Fibroblast of skin of right biceps (primary cell): Measurements from ENCODE around the gene ATN1.

Source experiments
- DNase-seq: peaks from one replicate; pipeline ENCODE4 v3.0.0-alpha.2; 2013

ATN1 gene

DNA sequence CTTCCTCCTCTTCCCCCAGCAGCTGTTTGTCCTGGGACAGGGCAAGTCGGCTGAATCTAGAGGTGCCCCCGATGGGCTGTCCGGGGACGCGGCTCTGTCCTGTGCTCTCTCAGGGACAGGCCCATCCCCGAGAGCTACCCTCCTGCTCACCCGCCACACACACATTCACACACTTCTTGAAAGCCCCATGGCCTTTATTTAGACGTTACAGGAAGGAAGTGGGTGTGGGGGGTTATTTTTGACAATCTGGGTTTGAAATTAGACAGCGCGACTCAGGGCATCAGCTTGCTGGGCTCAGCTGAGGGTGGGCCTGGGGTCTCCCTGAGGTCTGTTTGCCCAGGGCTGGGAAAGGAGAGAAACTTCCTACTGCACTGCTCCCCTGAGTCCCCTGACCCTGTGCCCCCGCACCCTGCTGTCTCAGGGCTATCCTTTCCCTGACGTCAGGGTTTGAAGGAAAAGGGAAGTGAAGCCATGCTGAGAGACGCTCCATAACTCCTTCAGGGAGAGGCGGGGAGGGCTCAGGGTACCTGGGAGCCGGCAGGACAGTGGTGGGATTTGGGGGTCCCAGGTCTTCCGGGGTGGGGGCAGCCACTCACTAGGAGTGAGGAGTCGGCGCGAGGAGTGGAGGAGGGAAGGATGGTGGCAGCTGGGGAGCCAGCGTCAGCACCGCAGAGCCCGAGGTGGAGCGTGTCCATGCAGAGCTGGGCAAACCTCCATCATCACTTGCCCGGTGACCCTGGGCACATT lies 31.5 kb downstream of the ATN1 start:
- no peak for DNase-seq

DNA sequence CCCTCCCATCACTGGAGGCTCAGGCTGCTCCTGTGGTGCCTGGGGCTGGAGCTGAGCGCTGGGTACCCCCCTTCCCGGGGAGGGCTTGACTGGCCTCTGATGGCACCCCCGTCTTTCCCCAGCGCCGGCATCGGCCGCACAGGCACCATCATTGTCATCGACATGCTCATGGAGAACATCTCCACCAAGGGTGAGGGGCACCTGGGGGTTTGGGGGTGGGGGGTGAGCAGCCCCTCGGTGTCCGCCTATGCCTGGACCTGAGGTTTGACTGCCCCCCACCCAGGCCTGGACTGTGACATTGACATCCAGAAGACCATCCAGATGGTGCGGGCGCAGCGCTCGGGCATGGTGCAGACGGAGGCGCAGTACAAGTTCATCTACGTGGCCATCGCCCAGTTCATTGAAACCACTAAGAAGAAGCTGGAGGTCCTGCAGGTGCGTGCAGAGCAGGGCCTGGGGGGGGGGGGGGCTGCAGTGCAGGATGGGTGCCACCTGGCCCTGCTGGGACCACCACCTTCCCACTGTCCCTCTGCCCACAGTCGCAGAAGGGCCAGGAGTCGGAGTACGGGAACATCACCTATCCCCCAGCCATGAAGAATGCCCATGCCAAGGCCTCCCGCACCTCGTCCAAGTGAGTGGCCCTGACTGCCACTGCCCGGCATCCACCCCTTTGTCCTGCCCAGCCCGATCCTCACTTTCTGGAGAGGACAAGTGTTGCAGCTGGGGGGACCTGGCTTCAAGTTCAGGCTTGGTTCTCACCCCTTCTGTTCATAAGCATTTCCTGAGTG lies 32.2 kb downstream of the ATN1 start:
- no peak for DNase-seq

DNA sequence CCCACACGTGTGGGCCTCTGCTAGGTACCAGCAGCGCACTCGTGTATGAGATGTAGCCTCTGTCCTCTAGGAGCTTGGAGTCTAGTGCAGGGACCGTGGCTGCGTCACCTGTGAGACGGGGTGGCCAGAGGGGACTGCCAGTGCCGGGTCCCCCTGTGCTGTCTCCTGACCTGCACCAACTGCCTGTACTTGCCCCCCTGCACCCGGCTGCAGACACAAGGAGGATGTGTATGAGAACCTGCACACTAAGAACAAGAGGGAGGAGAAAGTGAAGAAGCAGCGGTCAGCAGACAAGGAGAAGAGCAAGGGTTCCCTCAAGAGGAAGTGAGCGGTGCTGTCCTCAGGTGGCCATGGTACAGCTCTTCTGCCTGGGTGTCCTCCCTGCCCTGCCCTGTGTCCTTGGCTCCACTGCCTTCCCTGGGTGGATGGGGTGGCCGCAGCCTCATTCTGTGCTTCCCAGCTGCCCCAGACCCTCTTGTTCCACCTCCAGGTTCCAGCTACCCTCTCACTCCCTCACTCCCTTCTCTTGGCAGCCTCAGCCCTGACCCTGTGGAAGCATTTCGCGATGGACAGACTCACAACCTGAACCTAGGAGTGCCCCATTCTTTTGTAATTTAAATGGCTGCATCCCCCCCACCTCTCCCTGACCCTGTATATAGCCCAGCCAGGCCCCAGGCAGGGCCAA lies 33.0 kb downstream of the ATN1 start:
- peak; percentile 42 for DNase-seq

DNA sequence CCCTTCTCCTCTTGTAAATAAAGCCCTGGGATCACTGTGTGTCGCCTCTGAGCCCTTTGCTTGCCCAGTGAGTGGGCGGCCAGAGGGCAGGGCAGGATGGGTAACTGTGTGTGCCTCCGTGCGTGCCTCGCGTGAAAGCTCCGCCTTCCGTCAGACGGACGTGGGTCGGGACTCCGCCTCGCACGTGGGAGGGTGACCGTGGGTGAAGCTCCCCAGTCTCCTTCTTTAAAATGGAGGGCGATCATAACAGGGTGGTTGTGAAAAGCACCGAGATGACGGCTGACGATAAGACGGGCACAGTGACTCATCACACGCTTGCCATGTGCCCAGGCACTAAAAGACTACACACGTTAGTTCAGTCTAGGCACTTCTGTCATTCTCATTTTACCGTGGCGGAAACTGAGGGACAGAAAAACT lies 33.5 kb downstream of the ATN1 start:
- peak; percentile 28 for DNase-seq

DNA sequence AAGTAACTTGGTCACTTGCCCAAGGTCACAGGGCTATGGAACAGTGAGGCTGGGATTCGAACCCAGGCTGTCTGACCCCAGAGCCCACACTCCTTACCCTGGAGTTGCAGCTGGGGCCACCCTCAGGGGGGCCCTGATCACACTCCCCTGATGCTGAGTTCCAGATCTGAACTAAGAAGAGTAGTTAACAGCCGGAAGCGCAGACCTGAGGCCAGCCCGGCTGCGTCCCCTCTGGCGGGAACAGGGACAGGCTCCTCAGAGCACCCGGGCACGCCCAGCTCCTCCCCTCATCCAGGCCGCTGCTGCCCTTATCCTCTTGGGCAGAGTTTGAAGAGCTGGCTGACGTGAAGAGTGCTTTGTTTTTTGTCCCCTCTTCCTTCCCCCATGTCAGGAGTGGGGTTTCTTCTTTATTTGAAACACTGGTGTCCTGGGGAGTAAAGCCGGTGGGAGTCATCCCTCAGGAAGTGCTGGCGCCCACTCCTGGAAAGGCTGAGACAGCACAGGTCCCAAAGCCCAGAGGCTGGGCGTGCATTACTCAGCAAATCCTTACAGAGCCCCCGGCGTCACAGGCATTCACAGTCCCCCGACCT lies 34.0 kb downstream of the ATN1 start:
- peak; percentile 89 for DNase-seq

DNA sequence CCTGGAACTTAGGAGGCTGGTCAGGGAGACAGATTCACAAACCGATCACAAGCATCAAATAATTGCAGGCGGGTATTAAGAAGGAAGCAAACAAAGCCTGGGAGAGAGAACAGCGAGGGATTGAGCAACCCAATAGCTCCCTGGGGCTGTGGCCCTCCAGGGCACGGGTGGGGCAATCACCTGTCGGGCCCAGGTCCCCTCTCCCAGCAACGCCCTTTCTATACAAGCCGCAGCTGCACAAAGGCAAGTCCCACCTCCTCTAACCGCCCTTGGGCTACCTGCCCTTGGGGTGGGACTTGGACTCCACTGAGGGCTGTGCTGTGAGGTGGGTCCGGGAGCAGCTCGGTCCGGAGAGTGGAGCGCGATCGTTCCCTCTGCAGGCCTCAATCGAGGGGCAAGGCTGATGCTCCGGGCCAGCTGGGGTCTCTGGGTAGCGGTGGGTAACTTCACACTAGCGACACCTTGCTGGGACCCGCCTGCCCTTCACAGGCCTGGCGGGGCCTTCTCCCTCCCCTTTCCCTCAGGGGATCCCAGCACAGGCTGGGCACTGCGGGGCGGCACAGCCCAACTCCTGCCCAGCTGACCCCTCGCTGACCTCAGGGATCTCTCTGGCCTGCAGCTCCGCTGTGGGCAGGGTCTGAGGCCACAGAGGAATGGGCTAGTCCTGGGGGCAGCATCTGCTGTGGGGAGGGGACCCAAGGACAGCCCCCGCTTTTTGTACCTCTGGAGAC lies 34.7 kb downstream of the ATN1 start:
- DNase-seq: no peak

DNA sequence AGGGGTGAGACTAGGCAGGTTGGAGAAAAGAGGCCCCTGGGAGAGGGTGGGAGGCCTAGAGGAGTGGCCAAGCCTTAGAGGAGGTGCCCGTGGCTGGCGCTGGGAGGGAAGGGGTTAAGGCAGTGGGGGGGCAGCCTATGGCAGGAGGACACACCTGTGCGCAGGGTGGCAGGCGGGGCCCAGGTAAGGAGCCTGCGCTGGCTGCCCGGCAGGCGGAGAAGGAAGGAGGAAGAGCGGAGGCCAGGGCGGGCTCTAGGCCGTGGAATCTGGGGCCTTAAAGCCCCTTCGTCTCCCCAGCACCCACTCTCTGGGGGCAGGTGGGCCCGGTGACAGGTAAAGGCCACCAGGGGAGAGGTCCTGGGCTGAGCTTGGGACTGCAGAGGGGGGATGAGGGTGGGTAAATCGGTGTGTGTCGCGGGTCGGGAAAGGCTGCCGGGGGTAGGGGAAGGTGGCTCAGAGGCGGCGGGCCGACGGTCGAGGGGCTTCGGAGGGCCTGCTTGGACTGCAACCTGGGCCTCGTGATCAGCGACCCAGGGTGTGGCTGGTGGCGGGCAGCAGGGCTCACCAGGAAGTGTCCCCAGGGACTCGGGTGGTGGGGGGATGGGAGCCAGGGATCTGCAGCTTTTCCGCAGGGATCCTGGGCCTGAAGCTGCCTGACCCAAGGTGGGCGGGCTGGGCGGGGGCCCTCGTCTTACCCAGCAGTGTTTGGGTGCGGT lies 35.4 kb downstream of the ATN1 start:
- no peak for DNase-seq

DNA sequence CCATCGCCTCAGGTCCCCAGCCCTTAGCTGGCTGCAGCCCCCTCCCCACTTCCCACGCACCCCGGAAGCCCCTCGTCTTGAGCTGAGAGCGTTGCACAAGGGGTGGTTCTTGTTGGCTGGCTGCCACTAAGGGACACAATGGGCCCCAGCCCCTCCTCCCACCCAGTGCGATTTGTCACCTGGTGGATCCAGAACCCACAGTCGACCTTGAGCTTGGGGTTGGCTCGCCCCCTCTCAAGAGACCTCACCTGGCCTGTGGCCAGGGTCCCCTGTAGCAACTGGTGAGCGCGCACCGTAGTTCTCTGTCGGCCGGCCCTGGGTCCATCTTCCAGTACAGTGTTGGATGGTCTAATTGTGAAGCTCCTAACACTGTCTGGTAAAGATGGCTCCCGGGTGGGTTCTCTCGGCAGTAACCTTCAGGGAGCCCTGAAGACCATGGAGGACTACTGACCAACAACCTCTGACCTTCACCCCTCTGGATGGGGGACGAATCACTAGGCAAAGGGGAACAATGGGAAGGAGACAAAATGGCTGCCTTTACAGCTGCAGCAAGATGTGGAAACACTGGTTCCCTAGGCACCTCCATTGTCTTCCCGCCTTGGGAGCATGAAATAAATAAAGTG lies 36.1 kb downstream of the ATN1 start:
- DNase-seq: no peak

DNA sequence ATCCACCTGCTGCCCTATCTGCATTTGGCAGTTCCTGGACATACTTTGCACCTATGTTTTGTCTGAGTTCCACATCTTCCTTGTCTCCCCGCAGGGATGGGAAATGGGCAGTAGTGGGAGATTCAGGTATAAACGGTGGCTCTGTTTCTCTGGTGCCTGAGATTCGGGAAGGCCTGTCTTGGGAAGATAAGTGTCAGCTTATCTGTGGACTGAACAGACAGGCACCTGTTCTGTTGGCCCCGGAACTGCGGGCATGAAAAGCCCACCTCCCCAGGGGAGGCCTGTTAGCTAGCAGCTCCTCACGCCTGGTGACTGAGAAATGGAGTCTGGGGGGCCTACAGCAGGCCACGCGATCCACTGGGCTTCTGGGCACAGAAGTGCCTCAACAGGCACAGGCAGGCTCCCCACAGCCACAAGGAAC lies 36.9 kb downstream of the ATN1 start:
- no peak for DNase-seq

DNA sequence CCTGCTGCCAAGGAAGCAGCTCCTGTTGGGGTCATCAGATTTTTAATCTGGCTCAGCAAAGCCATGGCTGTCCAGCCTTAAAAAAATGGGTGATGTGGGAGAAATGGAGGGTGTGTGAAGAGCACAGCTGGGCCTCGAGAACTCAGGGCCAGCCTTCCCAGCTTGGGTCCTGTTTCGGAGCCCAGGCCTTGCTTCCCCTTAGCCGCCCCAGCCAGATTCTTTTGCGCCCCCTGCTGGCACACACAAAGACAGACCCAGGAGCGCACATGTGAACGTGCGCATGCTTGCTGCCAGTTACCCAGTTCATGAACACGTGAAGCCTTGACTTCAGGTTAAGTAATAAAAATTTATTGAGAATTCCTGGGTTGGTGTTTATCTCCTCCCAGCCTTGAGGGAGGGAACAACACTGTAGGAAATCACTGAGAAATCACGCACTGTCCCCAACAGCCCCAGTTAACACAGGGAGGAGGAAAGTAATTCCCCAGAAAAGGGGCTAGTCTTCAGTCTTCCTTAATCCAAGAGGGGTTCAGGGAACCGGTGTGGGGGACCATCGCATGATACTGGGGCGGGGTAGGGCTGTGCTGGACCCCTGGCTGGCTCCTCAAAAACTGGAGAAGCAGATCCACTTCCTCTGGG lies 37.4 kb downstream of the ATN1 start:
- peak; percentile 78 for DNase-seq

DNA sequence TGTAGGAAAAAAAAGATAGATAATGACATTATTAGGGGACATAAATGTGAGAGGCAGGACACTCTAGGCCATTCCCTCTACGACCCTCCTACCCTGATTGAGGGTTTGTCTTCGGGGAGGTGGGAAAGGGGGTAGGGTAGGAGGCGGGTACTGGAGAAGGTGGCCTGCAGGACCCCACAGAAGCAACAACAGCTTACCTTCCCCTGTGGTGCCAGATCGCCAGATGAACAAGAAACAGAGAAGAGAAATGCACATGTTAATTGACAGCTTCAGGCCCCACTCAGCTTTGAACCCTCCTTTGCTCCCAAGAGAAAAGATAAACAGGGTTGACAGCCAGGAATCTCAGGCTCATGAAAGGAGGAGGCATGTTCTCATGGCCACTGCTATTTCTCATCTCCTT lies 38.0 kb downstream of the ATN1 start:
- DNase-seq: no peak

DNA sequence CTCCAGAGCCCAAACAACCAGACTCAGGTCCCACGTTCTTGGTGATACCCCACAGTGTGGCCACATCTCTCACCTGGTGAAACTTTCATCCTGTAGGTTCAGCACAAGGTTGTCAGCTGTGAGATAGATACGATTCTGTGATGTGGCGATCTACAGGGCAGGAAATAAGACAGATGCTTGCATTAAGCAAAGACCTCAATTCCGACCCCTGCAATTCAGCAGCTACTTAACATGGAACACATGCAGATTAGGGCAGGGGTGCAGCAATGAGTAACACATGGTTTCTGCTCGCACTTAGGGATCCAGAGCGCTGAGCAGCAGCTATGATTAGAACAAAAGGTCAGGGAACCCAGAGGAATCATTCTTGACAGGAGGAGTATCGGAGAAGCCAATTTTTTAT lies 38.6 kb downstream of the ATN1 start:
- DNase-seq: no peak

DNA sequence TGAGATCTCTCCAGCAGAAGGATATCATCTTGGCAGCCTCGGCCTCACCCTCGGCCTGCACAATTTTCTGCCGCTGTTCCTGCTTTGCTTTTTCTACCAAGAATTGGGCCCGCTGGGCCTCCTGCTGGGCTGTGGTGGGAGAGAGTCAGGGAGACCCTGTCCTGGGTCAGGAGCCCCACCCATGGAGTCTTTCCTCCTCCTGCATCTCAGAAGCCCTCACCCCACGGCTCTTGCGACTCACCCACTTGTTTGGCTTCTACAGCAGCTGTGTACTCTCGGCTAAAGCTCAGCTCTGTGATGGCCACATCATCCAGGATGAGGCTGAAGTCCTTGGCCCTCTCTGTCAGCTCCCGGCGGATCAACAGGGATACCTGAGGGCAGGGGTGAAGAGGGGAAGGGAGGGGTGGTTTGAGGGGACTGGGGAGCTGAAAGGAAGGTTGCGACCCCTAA lies 39.9 kb downstream of the ATN1 start:
- DNase-seq: no peak

DNA sequence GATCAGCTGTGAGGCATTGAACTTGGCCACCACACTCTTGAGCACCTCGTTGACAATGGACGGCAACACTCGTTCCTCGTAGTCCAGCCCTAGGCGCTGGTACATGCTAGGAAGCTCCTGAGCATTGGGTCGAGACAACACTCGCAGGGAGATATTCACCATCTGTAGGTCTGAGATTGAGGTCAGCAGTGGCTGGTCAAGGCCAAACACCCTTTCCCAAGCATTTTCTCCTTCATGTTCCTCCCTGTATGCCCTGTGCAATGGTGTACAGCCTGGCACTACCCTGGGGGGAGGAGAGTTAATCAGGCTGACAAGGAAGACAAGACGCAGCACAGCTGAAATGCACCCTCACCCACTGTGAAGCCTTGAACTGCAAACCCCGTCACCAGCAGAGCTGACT lies 40.7 kb downstream of the ATN1 start:
- no peak for DNase-seq

DNA sequence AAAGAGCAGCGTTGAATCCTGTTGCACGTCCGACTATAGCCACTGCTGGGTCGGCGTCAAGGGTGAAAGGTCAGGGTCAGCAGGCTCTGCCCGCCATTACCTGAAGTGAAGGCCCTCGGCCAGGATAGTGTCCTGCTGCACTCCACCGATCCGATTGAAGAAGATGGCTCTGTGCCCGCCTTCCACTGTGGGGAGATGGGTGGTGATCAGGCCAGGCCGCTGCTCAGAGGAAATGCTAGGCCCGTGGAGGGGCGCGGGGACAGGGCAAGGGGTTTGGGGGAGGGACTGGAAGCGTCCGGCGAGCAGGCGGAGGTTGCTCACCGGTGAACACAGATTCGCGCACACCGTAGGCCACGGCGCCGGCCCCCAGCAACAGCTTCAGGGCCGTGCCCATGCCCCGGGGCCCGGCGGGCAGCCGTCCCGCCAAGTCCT lies 42.4 kb downstream of the ATN1 start:
- DNase-seq: no peak

DNA sequence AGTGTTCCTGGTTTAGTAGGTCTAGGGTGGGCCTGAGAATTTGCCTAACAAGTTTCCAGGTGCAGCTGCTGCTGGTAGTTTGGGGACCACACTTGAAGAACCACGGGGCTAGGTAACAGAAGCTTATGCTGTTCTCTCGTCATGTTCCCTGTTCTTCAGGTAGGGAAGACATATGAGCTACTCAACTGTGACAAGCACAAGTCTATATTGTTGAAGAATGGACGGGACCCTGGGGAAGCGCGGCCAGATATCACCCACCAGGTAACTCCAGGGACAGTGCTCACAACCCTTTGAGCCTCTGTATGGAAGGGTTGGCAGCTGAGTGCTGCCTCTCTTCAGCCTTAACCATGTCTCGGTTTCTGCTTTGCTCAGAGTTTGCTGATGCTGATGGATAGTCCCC lies 46.4 kb downstream of the ATN1 start:
- no peak for DNase-seq

DNA sequence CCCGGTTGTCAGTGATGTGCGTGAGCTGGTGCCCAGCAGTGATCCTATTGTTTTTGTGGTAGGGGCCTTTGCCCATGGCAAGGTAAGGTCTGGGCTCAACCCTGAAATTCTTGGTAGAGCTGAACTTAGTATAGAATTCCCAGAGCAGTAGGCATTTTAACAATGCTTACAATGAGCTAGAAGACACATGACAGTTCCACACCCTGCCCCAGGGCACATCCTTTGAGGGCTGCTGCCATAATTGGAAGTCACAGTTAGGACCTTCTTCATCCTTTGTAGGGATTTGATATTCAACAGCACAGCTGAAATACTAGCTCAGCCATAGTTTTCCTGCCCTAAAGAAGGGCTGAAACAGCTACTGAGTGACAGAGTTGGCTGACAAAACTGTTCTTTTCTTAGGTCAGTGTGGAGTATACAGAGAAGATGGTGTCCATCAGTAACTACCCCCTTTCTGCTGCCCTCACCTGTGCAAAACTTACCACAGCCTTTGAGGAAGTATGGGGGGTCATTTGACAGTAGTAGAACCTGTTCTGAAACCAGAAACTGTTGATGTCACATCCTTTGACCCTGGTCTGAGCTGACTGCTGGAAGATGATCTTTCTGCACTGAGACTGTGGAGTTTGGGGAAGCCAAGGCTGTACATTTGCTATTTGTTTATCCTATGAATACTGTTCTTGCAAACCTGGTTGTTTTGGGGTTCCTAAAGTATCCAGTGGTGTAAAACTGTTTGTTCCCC lies 47.7 kb downstream of the ATN1 start:
- no peak for DNase-seq

DNA sequence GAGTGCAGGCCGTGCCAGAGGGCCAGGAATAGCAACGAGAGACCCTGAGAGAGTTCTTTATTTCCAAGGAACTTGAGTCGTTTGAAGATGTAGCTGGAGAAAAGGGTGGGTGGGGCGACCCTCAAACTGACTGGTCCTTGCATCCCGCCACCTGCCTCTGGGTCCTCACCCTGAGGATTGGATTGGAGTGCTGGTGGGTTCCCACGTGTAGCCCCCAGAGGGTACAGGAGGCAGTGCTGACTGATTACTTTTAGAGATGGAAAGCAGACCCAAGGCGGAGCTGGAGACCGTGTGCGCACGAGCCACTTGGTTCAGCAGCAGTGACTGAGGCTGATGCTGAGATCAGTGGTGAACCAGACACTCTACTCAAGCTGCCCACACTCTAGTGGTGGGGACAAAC lies 49.9 kb downstream of the ATN1 start:
- DNase-seq: no peak

DNA sequence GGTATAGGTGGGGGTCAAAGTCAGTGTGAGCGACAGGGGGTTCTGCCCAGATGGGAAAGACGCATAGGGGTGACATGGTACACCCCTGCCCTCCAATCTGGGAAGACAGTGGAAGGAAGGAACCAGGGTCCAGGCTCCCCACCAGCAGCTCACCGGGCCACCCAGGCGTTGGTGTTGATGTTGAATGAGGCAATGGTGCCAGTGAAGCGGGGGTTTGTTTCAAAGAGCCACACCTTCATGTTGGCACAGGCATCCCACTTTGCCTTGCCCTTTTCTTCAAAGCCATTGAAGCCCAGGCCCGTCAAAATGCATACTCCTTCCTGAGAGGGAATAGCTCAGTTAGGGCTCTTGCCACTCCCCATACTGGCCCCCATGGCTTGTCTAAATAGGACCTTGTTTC lies 50.4 kb downstream of the ATN1 start:
- no peak for DNase-seq

DNA sequence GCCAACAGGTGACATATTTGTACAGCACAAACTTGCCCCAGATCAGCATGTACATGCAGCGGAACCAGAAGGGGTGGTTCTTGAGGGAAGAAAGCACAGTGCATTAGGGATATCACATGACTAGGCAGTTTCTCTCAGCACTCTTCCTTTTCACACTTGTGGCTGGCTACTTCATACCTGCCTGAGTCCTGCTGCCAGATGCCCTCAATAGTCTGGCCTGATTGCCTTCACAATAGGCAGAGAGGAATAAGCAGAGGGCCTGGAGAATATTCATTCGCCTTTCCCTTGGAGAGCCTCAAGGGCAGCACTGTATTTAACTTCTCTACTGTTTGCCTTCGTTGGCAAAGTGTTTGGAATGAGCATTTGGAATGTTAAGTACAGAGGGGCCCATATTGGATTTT lies 50.9 kb downstream of the ATN1 start:
- no peak for DNase-seq
